Measurements from ENCODE around the gene TSEN15. TPM values are rescaled to one million over a fixed set of nuclear protein-coding genes. Genes with fewer than 3 reads are reported as not detected.

Gene TSEN15
- total RNA-seq: 46.5 and 48.9 TPM in 2 replicates

GRCh38 chr1:184051485-184052193 is at the start of gene TSEN15:
Gene TSEN15, plus strand, starts transcription at chr1:184051730. Its CDS starts 26 bp downstream, at chr1:184051756.

Other genes with a start within 250 kb of the TSEN15 start
- 24.3 and 48.9 TPM in 2 replicates for gene RGL1, start 246.6 kb upstream of the TSEN15 start, total RNA-seq
- under 0.01 TPM in 2 replicates for gene COLGALT2, start 14.0 kb upstream of the TSEN15 start, total RNA-seq

Data from thoracic aorta endothelial cell (primary cell).